Measurements from ENCODE around the gene TSFM. TPM values are rescaled to one million over a fixed set of nuclear protein-coding genes. Genes with fewer than 3 reads are reported as not detected.

The TSFM gene
- total RNA-seq, 1 donor: 25.5 TPM

DNA sequence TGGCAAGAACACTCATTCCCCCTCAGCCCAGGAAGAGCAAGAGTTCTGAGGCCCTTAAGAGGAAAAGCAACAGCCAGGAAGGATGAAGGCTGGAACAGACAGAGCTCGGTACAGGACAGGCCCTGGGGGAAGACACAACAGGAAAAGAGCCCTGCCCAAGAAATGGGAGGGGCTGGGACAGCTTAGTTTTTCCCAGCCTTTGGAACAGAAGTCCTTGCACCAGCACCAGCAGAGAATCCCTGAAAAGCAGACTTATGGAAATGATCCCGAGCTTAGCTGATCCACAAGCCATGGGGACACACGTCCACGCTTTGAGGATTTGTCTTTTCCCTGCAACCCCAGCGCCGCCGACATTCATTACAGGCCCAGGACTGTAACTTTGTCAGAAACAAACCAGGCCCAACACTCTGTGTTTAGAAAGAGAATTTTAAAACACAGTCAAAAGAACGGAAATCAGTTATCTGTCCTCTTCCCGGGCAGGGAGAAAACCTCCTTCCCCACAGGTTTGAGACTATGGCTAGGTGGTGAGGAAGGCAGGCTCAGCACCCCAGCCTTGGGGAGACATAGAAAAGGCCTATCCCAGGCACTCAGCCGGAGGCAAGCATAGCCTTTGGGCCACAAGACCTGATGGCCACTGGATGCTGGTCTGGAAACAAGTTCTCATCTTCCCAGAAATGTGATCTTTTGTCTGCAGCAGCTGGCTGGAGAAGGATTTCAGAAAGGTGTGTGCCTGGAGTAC lies 40.0 kb downstream of the TSFM start:
- TF ChIP-seq, protein P1, sequence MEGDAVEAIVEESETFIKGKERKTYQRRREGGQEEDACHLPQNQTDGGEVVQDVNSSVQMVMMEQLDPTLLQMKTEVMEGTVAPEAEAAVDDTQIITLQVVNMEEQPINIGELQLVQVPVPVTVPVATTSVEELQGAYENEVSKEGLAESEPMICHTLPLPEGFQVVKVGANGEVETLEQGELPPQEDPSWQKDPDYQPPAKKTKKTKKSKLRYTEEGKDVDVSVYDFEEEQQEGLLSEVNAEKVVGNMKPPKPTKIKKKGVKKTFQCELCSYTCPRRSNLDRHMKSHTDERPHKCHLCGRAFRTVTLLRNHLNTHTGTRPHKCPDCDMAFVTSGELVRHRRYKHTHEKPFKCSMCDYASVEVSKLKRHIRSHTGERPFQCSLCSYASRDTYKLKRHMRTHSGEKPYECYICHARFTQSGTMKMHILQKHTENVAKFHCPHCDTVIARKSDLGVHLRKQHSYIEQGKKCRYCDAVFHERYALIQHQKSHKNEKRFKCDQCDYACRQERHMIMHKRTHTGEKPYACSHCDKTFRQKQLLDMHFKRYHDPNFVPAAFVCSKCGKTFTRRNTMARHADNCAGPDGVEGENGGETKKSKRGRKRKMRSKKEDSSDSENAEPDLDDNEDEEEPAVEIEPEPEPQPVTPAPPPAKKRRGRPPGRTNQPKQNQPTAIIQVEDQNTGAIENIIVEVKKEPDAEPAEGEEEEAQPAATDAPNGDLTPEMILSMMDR (IDR thresholded peaks at IDR 0.05; ENCODE audit: insufficient read depth, low read depth, low read length): no peak
- no peak overlapping the region for H3K4me3 ChIP-seq (ENCODE audit: low read depth, low read length)
- DNase-seq (ENCODE audit: low read depth): no peak

DNA sequence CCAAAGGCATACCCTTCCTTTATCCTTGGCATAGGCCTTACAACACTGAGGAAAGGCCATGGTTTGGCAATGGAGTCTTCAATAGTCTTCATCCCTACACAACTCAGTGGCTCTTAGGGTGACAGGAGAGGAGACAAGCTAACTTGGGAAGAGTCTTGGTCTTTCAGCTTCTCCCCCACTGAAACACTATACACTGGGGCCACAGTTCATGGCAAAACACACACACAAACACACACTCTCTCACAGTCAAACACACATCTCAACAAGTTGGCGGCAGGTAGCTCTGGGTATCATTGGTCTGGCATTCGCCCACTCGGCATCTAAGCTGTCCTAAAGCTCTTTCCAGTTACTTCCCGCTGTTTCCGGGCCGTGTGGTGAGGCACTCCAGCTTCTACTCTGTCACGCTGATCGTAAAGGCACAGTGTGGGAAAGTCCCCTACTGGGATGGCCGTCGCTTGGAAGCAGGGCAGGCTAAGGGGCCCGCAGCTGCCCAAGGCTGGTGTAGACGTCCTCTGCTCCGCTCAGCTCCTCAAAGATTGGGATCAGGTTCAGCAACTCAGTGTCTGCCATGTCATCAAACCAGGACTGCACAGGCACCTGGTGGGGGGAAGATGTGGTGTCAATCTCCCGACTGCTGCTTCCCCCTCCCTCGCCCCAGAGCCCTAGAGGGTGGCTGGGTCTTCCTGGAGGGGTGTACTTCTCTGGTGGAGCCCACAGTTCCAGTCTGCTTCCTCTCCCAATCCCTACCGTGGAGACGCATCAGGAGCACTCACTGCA lies 40.7 kb downstream of the TSFM start:
- H3K4me3 ChIP-seq (ENCODE audit: low read depth, low read length): no peak overlapping the region
- TF ChIP-seq, protein P1 (IDR thresholded peaks at IDR 0.05; ENCODE audit: insufficient read depth, low read depth, low read length): no peak
- DNase-seq (ENCODE audit: low read depth): no peak

DNA sequence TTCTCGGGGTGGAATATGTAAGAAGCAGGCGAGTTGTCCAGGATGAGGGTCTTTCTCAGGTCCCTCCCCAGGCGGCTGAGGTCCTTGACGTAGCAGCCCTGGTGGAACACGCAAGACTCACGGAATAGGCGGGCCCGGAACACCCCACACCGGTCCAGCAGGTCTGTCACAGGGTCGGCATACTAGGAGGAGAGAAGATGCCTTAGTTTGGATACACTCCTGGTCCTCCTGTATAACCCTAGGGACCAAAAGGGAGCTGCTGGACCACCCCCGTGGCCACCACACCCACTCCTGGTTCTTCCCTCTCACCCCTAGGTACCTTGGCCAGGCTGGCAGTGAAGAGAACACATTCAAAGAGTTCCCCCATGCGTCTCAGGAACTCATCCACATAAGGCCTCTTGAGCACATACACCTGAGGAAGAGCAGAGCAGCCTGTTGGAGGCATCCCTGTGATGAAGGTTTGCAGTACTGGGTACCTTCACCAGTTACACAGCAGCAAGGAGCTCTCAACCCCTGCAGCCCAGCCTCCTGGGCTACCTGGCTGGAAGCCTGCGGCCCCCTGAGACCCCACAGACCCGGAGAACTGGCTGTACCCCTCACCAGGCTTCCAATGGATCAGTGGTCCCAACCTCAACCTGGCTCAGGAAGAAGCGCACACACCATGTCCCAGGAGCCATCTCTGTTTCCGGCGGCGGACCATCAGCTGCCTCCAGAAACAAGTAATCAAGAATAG lies 41.5 kb downstream of the TSFM start:
- H3K4me3 ChIP-seq (ENCODE audit: low read depth, low read length): no peak overlapping the region
- no peak for DNase-seq (ENCODE audit: low read depth)
- TF ChIP-seq, protein P1 (IDR thresholded peaks at IDR 0.05; ENCODE audit: insufficient read depth, low read depth, low read length): no peak

DNA sequence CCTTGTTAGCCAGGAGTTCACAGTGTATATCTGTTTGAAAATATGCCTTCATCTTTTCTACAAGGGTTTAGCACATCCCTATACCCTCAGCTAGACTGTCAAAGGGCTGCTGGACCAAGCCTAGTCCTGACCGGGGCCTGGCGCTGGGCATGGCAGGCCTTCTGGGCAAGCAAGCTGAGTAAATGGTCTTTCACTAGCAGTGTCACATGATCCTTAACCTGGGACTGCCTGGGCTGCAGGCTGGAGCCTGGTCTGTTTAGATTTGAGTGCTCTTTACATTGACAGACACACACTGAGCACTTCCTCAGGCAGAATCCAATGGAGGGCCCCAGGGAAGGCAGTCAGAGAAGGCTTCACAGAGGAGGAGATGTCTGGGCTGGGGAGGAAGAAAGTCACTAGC lies 42.9 kb downstream of the TSFM start:
- no peak for DNase-seq (ENCODE audit: low read depth)
- no peak overlapping the region for H3K4me3 ChIP-seq (ENCODE audit: low read depth, low read length)
- TF ChIP-seq, protein P1 (IDR thresholded peaks at IDR 0.05; ENCODE audit: insufficient read depth, low read depth, low read length): no peak

DNA sequence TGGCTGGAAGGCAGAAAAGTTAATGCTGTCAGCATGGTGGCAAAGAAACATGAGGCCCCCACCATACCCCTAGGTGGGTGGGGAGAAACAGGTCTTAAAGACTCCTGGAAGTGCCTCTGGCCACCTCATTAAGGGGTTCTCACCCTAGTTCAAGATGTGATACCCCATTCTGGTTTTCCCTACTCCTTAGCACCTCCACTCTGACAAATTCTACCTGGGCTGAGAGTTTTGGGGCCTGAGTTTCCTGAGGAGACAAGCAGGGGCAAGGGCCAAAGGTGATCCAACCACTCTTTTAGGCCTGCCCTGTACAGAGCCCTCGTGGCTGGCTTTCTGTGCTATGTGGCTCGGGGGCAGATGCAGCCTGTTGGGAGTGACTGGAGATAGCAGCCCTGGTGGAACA lies 43.8 kb downstream of the TSFM start:
- DNase-seq (ENCODE audit: low read depth): no peak

DNA sequence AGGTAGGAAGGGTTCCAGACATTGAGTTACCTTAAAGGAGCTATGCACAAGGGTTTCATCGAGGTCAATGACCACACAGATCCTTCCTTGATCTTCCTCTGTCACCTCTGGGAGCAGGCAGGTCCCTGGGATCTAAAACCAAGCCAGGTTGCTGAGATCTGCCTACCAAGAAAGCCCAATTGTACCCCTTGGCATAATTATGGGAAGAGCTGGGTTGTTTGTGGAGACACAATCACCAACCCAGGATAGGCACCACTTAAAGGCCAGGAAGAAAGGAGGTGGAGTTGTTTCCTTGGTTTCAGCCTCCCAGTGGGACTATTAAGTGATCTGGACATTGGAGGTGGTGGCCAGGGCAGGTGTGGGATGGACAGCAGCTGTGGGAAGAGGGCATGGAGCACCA lies 44.4 kb downstream of the TSFM start:
- H3K4me3 ChIP-seq (ENCODE audit: low read depth, low read length): no peak overlapping the region
- no peak for DNase-seq (ENCODE audit: low read depth)
- TF ChIP-seq, protein P1 (IDR thresholded peaks at IDR 0.05; ENCODE audit: insufficient read depth, low read depth, low read length): no peak

More for the DNA sequence above, 43.8 kb downstream of the TSFM start:
- TF ChIP-seq, protein P1 (IDR thresholded peaks at IDR 0.05; ENCODE audit: insufficient read depth, low read depth, low read length): no peak
- no peak overlapping the region for H3K4me3 ChIP-seq (ENCODE audit: low read depth, low read length)
